ENCODE results near the gene LGALS7B.
"Not testable (repeated sequence)": the region's sequence is repeated elsewhere in the genome, so short reads cannot be mapped to it uniquely, and the experiment has no call there.

The LGALS7B gene

DNA sequence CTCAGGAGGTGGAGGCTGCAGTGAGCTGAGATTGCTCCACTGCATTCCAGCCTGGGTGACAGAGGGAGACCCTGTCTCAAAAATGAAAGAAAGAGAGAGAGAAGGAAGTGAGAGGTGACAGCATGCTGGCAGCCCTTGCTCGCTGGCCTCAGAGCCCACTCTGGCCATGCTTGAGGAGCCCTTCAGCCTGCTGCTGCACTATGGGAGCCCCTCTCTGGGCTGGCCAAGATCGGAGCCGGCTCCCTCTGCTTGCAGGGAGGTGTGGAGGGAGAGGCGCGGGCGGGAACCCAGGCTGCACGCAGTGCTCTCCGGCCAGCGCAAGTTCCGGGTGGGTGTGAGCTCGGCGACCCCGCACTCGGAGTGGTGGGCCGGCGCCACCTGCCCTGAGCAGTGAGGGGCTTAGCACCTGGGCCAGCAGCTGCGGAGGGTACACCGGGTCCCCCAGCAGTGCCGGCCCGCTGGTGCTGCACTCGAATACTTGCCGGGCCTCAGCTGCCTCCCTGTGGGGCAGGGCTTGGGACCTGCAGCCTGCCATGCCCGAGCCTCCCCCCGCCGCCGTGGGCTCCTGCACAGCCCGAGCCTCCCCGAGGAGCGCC is 32.3 kb downstream of the LGALS7B start:
- not testable (repeated sequence) for DNase-seq (ENCODE audit: low spot score)

DNA sequence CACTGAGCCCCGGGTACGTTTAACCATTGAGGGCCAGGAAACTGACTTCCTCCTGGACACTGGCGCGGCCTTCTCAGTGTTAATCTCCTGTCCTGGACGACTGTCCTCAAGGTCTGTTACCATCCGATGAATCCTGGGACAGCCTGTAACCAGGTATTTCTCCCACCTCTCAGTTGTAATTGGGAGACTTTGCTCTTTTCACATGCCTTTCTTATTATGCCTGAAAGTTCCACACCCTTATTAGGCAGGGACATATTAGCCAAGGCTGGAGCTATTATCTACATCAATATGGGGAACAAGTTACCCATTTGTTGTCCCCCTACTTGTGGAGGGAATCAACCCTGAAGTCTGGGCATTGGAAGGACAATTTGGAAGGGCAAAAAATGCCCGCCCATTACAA is 36.9 kb downstream of the LGALS7B start:
- DNase-seq (ENCODE audit: low spot score): not testable (repeated sequence)

DNA sequence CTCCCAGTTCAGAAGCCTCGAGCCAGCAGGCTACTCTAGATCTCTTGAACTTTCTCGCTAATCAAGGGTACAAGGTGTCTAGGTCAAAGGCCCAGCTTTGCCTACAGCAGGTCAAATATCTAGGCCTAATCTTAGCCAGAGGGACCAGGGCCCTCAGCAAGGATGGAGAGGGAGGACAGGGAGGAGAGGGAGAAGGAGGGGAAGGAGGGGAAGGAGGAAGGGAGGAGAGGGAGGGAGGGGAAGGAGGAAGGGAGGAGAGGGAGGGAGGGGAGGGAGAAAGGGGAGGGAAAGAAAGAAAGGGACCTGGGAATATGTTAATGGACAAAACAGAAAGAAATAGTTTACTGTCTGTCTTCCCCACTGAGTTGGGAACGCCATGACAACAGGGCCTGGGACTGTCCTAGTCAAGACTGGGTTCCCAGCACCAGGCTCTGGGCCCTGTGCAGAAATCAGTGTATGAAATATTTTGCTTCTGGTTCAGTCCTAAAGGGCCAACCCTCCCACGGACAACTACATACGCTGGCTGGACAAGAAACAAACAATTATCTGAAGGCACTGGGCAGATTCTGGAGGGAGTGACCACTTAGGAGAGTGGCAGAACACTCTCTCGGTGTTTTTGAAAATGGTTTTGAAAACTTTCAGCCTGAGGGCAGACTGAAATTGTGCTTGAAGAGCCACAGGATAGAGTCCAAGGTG is 38.0 kb downstream of the LGALS7B start:
- no peak for DNase-seq (ENCODE audit: low spot score)

DNA sequence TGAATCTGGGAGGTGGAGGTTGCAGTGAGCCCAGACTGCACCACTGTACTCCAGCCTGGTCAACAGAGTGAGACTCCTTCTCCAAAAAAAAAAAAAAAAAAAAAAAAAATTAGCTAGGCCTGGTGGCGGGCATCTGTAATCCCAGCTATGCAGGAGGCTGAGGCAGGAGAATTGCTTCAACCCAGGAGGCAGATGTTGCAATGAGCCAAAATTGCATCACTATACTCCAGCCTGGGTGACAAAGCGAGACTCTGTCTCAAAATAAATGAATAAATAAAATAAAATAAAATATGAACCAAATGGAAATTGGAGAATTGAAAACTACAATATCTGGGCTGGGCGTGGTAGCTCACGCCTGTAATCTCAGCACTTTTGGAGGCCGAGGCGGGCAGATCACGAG is 40.2 kb downstream of the LGALS7B start:
- DNase-seq (ENCODE audit: low spot score): not testable (repeated sequence)

DNA sequence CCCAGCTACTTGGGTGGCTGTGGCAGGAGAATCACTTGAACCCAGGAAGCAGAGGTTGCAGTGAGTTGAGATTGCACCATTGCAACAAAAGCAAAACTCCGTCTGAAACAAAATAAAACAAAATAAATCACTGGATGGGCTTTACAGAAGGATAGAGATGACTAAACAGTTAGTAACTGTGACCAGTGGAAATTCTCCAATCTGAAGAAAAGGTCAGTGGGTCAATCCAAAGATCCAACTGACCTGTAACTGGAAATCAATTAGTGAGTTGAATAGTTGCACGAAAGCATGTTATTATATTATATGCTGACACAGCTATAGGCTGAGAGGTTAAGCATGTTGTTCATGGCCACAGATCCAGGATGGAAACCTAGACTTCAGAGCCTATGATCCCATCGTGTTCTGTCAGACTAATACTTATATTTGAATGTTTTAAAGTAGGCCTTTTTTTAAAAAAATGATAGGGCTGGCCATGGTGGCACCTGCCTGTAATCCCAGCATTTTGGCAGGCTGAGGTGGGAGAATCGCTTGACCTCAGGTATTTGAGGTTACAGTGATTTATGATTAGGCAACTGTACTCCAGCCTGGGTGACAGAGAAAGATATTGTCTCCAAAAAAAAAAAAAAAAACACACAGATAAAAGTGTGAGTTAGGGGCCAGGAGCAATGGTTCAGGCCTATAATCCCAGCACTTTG is 41.2 kb downstream of the LGALS7B start:
- DNase-seq (ENCODE audit: low spot score): peak; percentile 27

DNA sequence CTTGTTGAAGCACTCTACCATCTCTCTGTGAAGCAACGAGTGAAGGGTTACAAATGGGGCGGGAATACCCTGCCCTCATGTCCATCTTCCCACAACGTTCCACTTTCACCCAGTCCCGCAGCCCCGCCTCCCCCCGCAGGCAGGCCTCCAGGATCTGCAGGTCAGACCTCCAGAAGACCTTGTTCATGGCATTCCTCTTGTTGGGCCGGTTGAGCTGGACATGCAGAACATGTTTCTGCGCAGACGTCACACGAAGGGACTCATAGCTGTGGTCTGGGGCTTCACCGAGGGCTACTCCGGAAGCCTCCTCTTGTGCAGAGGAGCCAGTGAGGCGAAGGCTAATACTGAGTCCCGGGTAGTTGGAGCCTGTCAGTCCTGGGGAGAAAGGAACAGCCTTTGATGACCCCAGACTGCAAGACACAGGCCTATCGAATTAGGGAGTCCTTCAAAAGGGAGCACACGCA is 42.2 kb downstream of the LGALS7B start:
- DNase-seq (ENCODE audit: low spot score): peak; percentile 89

DNA sequence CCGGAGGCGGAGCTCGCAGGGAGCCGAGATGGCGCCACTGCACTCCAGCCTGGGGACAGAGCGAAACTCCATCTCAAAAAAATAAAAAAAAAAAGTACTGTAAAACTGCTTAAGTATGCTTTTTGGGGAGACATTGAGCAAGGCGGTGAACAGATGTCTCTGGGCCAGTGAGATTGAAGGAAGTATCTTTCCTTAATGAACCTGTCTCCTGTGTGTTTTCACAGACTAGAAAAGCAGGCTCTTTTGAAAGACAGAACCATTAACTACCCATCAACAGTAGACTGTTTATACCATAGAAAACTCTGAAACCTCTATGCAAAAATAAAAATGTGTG is 44.1 kb downstream of the LGALS7B start:
- DNase-seq (ENCODE audit: low spot score): no peak

DNA sequence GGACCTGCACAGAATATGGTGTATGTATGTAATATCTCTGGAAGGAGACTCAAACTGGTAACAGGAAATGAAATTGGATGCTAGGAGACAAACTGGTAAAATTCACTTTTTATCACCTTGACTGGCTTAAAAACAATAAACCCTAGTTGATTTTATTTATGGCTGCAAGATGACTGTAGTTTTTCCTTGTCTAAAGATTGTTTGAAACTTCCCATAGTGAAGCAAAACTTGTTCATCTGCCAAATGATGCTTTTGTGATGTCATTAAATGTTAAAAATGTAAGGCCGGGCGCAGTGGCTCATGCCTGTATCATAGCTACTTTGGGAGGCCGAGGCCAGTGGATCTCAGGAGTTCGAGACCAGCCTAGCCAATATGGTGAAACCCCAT is 45.1 kb downstream of the LGALS7B start:
- DNase-seq (ENCODE audit: low spot score): no peak

DNA sequence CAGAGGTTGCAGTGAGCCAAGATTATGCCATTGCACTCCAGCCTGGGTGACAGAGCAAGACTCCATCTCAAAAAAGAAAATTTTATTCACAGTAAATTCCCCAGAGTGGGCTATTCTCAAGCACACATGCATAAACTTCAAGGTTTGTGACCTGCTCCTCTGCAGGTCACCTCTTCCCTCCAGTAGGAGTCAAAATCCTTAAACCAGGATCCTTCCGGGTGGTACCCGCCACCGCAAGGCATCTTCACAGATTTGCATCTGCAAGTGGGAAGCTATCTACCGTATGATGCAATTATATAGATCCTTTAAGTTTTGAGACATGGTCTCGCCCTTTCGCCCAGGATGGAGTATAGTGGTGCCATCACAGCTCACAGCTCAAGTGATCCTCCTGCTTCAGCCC is 45.6 kb downstream of the LGALS7B start:
- DNase-seq (ENCODE audit: low spot score): no peak

DNA sequence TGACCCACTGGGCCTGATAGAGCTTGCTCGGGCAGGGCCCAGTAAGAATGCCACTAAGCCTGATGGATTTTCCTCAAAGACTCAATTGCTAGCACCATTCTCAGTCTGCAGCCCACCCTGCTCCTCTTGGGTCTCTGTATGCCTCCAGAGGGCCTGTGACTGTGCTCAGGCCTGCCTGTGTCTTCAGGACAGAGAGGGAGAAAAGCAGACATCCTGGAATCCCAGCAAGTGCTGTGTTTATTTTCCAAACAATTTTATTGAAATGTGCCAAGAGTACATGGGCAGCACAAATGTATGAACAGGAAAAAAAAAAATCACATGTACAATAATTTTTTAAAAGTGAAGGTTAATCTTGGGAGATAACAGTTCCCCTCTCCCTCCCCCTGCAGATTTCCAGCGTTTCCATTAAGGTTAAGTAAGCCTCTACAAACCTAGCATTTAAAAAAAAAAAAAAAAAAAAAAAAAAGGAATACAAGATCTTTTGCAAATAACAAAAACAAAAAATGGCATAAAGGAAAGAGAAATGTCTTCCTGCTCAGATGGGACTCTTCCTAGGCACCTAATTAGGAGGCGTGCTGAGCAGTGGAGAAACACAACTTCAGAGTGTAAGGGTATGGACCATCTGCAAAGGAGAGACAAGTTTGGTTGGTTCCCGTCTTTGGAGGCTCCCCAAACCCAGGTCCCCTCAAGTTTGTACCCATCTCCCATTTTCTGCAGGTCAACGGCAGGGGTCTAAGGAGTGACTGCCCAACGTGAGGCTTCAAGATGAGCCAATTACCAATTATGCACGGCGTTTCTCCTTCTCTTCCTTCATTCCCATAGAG is 47.4 kb downstream of the LGALS7B start:
- no peak for DNase-seq (ENCODE audit: low spot score)

DNA sequence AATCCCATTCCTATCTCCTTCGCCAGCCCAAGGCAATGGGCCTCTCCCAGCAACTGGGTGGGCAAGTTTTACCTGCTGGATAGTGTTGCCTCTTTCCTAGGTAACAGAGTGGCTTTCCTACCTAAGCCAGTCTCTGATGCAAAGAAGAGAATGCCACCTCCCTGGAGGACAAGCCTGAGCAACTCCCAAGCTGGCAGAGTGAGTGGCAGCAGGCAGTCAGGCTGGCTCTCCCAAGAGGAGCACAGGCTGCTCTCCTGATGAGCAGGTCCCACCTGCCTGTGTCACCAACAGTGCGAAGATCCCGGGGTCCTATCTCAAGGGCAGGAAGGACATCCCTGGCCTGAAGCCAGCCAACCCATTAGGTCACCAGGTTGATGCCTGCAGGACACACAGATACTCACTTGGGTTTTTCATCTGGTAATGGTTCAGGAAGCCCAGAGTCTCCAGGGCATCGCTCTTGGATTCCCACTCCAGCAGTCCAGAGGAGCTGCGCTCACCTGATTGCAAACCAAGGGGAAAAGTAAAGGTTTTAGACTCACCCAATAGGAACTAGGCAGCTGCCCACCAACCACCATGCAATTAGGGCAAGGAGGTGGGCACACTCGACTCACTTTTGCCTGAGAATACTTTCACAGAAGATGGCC is 48.1 kb downstream of the LGALS7B start:
- DNase-seq (ENCODE audit: low spot score): no peak

DNA sequence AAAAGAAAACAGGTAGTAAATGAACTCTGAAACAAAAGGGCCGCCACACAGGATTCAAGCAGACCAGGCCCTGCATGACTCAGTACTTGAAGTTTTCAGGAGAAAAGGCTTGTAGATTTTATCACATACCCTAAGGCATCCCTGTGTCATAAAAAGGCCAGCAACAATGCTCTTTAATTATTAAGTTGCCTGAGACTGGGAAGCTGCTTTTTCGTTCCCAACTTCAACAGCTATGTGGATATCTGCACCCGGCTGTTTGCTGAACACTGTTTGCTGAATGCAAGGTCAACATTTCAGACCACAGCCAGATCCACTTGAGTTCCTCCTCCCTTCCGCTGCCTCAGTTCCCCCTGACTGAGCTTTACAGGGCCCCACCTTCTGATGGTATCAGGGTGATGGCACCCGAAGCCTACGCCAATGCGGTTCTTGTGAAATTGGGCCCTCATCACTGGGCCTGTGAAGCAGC is 48.7 kb downstream of the LGALS7B start:
- no peak for DNase-seq (ENCODE audit: low spot score)

DNA sequence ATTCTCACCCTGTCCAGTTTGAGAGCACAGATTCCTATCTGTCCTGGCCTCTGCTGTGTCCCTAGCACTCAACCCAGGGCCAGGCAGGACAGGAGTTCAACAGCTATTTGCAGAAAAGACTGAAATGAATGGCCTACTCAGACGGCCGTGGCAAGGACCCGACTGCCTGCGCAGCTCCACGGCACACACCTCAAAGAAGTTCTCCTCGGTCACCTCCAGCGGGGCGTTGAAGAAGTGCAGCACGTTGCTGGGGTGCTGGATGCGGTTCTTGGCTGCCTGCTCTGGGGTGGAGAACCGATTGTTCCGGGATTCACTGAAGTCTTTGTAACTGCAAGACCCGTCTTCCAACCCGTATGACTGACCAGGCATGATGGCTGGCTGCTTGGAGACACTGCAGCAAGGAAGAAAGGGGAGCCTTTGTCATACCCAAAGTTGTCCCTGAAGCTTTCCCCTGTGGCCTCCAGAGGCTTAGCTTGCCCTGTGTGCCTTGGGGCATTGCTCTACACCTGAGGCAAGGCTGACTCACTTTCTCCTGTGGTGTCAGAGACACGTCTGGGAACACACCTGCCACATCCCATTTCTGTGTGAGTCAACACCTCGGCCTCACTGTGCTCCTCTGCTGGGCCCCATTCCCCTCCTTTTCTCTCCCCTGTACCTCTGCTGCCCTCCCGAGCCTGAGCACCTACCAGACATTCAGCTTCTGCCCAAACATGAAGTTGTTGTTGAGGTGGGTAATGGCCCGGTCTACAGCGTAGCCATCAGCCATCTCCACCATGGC is 49.4 kb downstream of the LGALS7B start:
- DNase-seq (ENCODE audit: low spot score): no peak

DNA sequence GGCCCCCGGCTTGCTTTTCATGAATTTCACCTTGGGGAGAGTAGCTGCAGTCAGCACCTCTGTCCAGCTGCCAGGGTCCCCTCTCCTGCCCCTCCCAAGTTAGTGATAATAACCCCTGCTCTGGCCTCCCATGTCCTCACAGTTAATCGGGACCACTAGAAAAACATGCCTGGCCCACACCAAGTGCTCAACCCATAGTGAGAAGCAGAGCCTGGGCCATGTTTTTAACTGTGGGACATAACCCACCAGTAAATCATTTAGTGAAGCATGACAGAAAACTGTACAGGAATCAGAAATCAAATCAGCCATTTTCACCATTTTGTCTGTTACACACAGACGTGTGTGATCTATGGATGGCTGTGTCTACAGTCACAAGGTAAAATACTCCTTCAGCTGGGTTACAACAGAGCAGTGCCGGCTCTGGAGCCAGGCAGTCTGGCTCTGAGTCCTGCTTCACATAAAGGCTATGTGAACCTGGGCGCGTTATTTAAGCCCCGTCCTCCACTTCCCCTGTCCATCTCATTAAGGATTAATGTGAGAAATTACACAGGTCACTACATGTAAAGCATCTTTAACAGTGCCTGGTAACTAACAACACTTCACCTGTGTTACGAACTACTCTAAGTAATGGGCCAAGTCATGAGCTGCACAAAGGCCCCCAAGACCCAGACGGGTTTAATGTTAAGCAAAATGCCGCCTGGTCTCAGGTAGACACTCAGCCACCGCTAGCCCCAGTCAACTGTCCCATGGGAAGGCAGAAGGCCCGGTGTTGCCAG is 50.2 kb downstream of the LGALS7B start:
- no peak for DNase-seq (ENCODE audit: low spot score)

DNA sequence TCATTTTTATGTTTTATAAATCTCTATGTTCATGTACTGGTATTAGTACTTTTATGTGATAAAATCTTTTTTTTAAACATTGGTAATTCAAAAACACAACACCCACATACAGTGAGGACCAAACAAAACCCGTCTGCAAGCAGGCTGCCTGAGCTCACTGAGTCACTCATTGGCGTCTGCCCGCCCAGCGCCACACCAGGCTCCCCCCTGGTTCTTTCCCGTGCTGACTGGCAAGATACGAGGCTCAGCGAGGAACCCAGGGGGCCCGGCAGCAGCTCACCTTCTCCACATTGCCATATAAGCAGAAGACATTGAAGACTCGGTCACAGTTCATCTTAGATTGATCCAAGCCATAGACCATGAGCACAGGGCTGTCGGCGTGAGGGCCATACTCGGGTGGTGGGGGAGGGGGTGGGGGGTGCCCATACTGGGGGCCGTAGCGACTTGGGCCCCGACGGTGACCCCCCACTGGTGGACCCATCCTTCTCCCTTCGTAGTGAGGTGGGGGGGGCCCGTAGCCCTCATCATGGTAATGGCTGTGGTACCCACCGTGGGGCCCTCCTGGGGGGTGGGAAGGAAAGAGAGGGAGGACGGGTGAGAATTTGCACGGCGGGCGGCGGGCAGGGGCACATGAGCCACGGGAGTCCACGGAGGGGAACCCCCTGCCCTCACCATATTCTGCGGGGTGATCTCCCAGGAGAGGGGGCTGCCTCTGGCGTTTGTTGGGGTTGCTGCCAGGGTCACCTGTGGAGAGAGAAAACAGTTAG is 51.0 kb downstream of the LGALS7B start:
- no peak for DNase-seq (ENCODE audit: low spot score)

DNA sequence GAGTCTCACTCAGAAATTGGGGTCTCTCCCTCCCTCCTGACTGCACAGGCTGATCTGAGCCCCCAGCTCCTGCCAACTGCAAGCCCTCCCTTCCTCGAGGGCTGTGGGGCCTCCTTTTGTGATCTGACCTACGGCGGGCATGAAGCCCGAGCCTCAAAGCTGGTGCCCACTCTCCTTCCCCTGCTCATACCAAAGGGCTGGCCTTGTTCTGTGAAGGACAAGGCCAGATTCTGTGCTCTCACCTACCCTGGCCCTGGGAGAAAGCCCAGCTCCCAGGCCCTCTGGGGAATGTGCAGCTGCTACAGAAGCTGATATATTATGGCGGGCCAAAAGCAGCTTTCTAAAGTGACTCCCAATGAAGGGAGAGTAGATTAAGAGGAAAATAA is 51.6 kb downstream of the LGALS7B start:
- DNase-seq (ENCODE audit: low spot score): no peak
